22Rv1 (cell line): ENCODE data around the gene SLC26A9.

ENCODE experiments used
- H3K27ac ChIP-seq: fragments of 450-650 bp; 2 replicates; pipeline ENCODE4 v1.5.1; 2017
- CTCF ChIP-seq: fragments of 450-650 bp; IDR thresholded peaks from 2 replicates; pipeline ENCODE4 v1.5.1; 2017; ENCODE audit warnings: mild to moderate bottlenecking
- ZFX ChIP-seq: fragments of 450-650 bp; IDR thresholded peaks from 2 replicates; pipeline ENCODE4 v1.6.1; 2017; ENCODE audit warnings: antibody characterized with exemption, borderline replicate concordance

The SLC26A9 gene

DNA sequence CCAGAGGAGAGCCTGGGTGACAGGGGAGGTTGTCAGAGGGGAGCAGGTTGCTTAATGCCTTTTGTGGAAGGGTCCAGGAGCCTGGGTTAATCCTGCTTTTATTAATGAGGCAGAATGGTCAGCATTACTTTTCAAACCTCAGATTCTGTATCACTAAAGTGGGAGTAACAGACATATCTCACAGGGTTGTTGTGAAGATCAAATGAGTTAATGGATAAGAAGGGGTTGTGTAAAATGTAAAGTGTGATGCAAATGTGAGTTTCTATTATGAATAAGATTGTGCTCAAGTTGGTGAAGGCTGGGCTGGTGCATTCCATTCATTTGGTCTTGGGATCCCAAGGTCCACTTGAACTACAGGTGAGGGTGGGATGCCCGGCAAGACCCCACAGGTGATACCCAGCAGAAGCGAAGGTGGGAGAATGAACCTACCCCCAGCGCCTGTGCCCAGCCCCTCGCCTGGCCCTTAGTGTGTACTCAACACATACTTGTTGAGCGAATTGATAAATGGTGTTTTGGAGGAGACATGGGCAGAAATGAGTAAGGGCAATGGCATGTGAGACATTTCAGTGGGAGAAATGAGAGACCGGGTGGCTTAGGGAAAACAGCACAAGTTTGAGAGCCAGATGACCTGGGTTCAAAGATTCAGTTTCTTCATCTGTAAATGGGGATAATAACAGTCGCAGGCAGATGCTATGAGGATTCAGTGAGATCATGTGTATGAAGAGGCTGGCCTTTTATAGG is 6.2 kb downstream of the SLC26A9 start:
- no peak for TF ChIP-seq CTCF
- no peak for TF ChIP-seq ZFX
- H3K27ac ChIP-seq = no peak overlapping the region

- no peak overlapping the region for H3K27ac ChIP-seq
- no peak for TF ChIP-seq CTCF
- no peak for TF ChIP-seq ZFX
Observed at GRCh38 chr1:205936311-205936710, 6.9 kb downstream of the SLC26A9 start.

- no peak overlapping the region for H3K27ac ChIP-seq
- no peak for TF ChIP-seq ZFX
- TF ChIP-seq CTCF = no peak
Observed at GRCh38 chr1:205935869-205936268, 7.4 kb downstream of the SLC26A9 start.

DNA sequence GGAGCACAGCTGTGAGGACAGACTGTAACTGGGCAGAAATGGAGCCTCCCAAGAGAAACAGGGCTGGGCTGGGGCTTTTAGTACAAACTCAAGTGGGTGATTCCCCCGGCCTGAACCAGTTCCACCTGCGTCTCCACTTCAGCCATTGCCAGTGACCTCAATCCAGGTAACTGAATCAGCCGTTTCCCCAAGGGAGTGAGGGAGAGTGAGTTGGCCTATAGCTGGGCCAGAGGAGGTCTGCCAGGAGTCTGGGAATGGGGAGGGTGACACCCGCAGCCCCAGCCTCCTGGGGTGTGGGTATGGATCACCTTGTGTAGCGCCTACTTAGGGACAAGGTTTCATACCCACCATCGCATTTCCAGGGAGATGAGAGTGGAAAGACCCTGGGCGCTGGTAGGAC is 8.5 kb downstream of the SLC26A9 start:
- no peak for TF ChIP-seq CTCF
- TF ChIP-seq ZFX = no peak
- no peak overlapping the region for H3K27ac ChIP-seq

DNA sequence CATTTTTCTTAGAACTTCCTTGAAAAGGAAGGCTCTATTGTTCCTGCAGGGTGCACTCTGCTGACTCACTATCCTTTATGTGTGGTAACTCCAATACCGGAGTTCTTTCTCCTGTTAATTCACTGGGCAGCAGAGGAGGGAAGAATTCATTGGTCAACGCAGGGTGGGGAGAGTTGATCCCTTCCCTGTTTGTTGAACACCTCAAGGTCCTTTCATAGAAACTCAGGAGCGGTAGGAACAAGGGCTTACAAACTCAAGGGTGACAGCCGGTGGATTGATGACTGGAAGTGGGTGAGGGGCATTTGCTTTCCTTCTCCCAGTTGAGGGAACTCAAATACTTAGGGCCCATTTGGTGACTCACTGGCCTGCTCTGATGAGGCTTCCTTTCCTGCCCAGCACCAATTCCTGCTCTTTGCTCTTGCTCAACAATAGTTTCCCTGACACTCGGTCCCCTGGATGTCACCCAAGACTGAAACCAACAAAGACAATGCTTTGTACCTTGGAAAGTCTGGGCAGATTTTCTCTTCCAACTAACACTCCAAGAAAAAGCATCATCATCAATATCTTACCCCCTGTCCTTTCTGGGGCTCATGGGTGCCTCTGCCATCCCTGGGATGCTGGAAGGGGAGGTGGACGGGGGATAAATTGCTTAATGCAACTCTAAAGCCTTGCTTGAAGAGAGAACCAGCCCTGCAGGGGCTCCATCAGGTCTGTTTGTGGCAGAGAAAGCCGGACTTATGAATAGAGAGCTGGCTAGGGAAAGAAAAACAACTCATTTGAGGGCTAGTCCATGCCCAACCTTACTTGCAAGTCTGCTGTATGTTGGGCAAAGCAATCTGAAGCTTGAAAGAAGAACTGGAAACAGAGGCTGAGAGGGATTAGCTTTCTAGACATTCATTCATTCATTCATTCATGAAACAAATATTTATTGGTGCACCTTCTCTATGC is 9.3 kb downstream of the SLC26A9 start:
- no peak for TF ChIP-seq ZFX
- TF ChIP-seq CTCF = no peak
- no peak overlapping the region for H3K27ac ChIP-seq

GRCh38 chr1:205932776-205933175 is 10.5 kb downstream of the SLC26A9 start:
- TF ChIP-seq ZFX = no peak
- H3K27ac ChIP-seq = no peak overlapping the region

DNA sequence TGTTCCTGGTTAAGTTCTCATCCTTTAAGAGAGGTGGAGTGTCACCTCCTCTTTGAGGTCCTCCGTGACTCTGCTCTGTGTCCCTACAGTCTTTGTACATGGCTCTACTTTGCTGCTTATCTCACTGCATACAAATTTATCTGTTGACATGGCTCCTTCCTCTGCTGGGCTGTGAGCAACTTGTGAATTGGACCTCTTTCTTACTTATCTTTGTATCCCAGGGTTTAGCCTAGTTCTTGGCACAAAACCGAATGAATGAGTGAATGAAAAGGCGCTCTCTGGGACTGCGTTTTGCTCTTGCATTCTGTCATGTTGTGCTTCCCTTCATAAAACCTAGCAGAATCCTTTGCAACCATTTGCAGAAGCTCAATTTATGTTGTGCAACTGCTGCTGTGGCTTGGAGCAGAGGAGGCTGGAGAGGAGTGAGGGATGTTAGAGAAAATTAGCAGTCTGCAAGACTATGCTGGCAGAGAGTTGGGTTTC is 12.4 kb downstream of the SLC26A9 start:
- TF ChIP-seq ZFX (no peak), CTCF (no peak)

More for the DNA sequence above, 12.4 kb downstream of the SLC26A9 start:
- no peak overlapping the region for H3K27ac ChIP-seq
